ENCODE measurements around the gene UQCRQ.
"Not testable (repeated sequence)": the region's sequence is repeated elsewhere in the genome, so short reads cannot be mapped to it uniquely, and the experiment has no call there.

Gene UQCRQ

GRCh38 chr5:132834057-132834456, 32.4 kb upstream of the UQCRQ start:
- DNase-seq: no peak

GRCh38 chr5:132836852-132837251, 29.6 kb upstream of the UQCRQ start:
- DNase-seq: no peak

- DNase-seq: no peak
Observed at GRCh38 chr5:132837868-132838267, 28.6 kb upstream of the UQCRQ start.

GRCh38 chr5:132838516-132839282, 27.7 kb upstream of the UQCRQ start:
- no peak for DNase-seq

- no peak for DNase-seq
Observed at GRCh38 chr5:132839426-132840301, 26.8 kb upstream of the UQCRQ start.

GRCh38 chr5:132840313-132840712, 26.1 kb upstream of the UQCRQ start:
- DNase-seq: no peak

GRCh38 chr5:132840896-132841295, 25.5 kb upstream of the UQCRQ start:
- no peak for DNase-seq

- no peak for DNase-seq
Observed at GRCh38 chr5:132841305-132841704, 25.1 kb upstream of the UQCRQ start.

- no peak for DNase-seq
Observed at GRCh38 chr5:132848270-132848669, 18.2 kb upstream of the UQCRQ start.

GRCh38 chr5:132849347-132849746, 17.1 kb upstream of the UQCRQ start:
- no peak for DNase-seq

- DNase-seq: no peak
Observed at GRCh38 chr5:132850066-132850465, 16.4 kb upstream of the UQCRQ start.

GRCh38 chr5:132853323-132853722, 13.1 kb upstream of the UQCRQ start:
- no peak for DNase-seq

GRCh38 chr5:132853790-132854189, 12.7 kb upstream of the UQCRQ start:
- DNase-seq: no peak

- DNase-seq: no peak
Observed at GRCh38 chr5:132854301-132854700, 12.1 kb upstream of the UQCRQ start.

- not testable (repeated sequence) for DNase-seq
Observed at GRCh38 chr5:132854992-132855391, 11.4 kb upstream of the UQCRQ start.

- DNase-seq: no peak
Observed at GRCh38 chr5:132856011-132856410, 10.4 kb upstream of the UQCRQ start.

GRCh38 chr5:132859889-132860437, 6.5 kb upstream of the UQCRQ start:
- no peak for DNase-seq

- DNase-seq: no peak
Observed at GRCh38 chr5:132860742-132861141, 5.7 kb upstream of the UQCRQ start.

GRCh38 chr5:132865668-132866341, 637 bp upstream of the UQCRQ start:
- DNase-seq: no peak

- DNase-seq: no peak
Observed at GRCh38 chr5:132867046-132867451, 607 bp downstream of the UQCRQ start.

GRCh38 chr5:132868754-132869153, 2.3 kb downstream of the UQCRQ start:
- DNase-seq: no peak

- no peak for DNase-seq
Observed at GRCh38 chr5:132870801-132871200, 4.4 kb downstream of the UQCRQ start.

All from hematopoietic multipotent progenitor cell treated with erythropoietin and hydrocortisone succinate and interleukin-3 and kit ligand, for 6 days (in vitro differentiated cells).